ENCODE results near the gene CH25H. TPM values are rescaled to one million over a fixed set of nuclear protein-coding genes. Genes with fewer than 3 reads are reported as not detected.

CH25H gene
- total and polyA plus RNA-seq, 8 donors, result 0.32 to 1.9 (median 0.49) TPM; not detected in 1

Other genes with a start within 250 kb of the CH25H start
- gene FAS, start 216.5 kb downstream of the CH25H start, total RNA-seq, result 10 to 100 TPM in 1 of 6 donors, 1 to 10 TPM in 5; 2.6 to 10.3 (median 4.1) TPM
- gene FAS, start 216.5 kb downstream of the CH25H start, polyA plus RNA-seq, result 1 to 10 TPM; 1.4 to 2.8 TPM
- gene LIPA, start 44.5 kb upstream of the CH25H start, total RNA-seq, result 10 to 100 TPM; 11.7 to 52.6 (median 17.6) TPM
- gene LIPA, start 44.5 kb upstream of the CH25H start, polyA plus RNA-seq, result 10 to 100 TPM in 1 of 2 donors, 1 to 10 TPM in 1; 4.7 to 18.1 TPM
- gene IFIT2, start 94.7 kb upstream of the CH25H start, total RNA-seq, result 1 to 10 TPM; 1.3 to 7.5 (median 1.7) TPM
- gene IFIT2, start 94.7 kb upstream of the CH25H start, polyA plus RNA-seq, result 1 to 10 TPM; 1.5 to 1.6 TPM
- gene IFIT3, start 120.7 kb upstream of the CH25H start, total RNA-seq, result 10 to 100 TPM in 1 of 6 donors, 1 to 10 TPM in 5; 2.3 to 11.6 (median 3.9) TPM
- gene IFIT3, start 120.7 kb upstream of the CH25H start, polyA plus RNA-seq, result 1 to 10 TPM; 2.3 to 4.6 TPM
- not detected for gene IFIT1B, start 170.7 kb upstream of the CH25H start, total RNA-seq
- under 1 TPM in 1 of 2 donors, not detected in 1; 0.05 TPM for gene IFIT1B, start 170.7 kb upstream of the CH25H start, polyA plus RNA-seq
- gene IFIT1, start 185.3 kb upstream of the CH25H start, total RNA-seq, result 1 to 10 TPM; 2.4 to 9.3 (median 3.8) TPM
- gene IFIT1, start 185.3 kb upstream of the CH25H start, polyA plus RNA-seq, result 10 to 100 TPM in 1 of 2 donors, 1 to 10 TPM in 1; 4.0 to 11.4 TPM
- gene IFIT5, start 207.3 kb upstream of the CH25H start, total RNA-seq, result 1 to 10 TPM; 3.7 to 8.1 (median 4.2) TPM
- 1 to 10 TPM; 2.9 to 6.1 TPM for gene IFIT5, start 207.3 kb upstream of the CH25H start, polyA plus RNA-seq

All from pancreas (tissue), 8 donors.